Endometrial microvascular endothelial cells (primary cell): ENCODE measurements around the gene CBR3. TPM values are rescaled to one million over a fixed set of nuclear protein-coding genes. Genes with fewer than 3 reads are reported as not detected.
"Not testable (repeated sequence)": the region's sequence is repeated elsewhere in the genome, so short reads cannot be mapped to it uniquely, and the experiment has no call there.

Source experiments
- in situ Hi-C: cut with HindIII; loops from 2 replicates; pipeline ENCODE4 v1.10.0; 2017; ENCODE audit warnings: low sequenced_read_pairs, low pct_unique_long_range_greater_than_20kb; ENCODE audit errors: inconsistent ontology term
- total RNA-seq: library from RNA; depleted of rRNA; stranded (reverse); fragments of >200 nt; gene quantifications from one replicate; pipeline ENCODE4 v1.2.3, GENCODE V29; 2015; ENCODE audit errors: inconsistent ontology term

The CBR3 gene
- 17.3 TPM for total RNA-seq

- in situ Hi-C loops: no loop called here
These were observed at the start of gene CBR3 for GRCh38 chr21:36134803-36135390. CBR3 (plus strand) TSS chr21:36135079; CDS start chr21:36135193, 114 bp downstream.

GRCh38 chr21:36087362-36088138 is 47.3 kb upstream of the CBR3 start:
- in situ Hi-C loops: no loop called here

- in situ Hi-C loops: no loop called here
These were observed 44.9 kb upstream of the CBR3 start for GRCh38 chr21:36089946-36090345.

- in situ Hi-C loops: no loop called here
These were observed 42.2 kb upstream of the CBR3 start for GRCh38 chr21:36092681-36093080.

GRCh38 chr21:36093512-36093911 is 41.4 kb upstream of the CBR3 start:
- in situ Hi-C loops: no loop called here

- in situ Hi-C loops: no loop called here
These were observed 38.2 kb upstream of the CBR3 start for GRCh38 chr21:36096398-36097290.

- in situ Hi-C loops: no loop called here
These were observed 37.3 kb upstream of the CBR3 start for GRCh38 chr21:36097427-36098181.

GRCh38 chr21:36098182-36098532 is 36.7 kb upstream of the CBR3 start:
- in situ Hi-C loops: no loop called here

GRCh38 chr21:36099000-36099399 is 35.9 kb upstream of the CBR3 start:
- in situ Hi-C loops: no loop called here

GRCh38 chr21:36099695-36100211 is 35.1 kb upstream of the CBR3 start:
- in situ Hi-C loops: not testable (repeated sequence)

GRCh38 chr21:36100971-36101641 is 33.8 kb upstream of the CBR3 start:
- in situ Hi-C loops: no loop called here

- in situ Hi-C loops: no loop called here
These were observed 31.4 kb upstream of the CBR3 start for GRCh38 chr21:36103434-36103833.

- in situ Hi-C loops: no loop called here
These were observed 30.3 kb upstream of the CBR3 start for GRCh38 chr21:36104317-36105300.

GRCh38 chr21:36105327-36105842 is 29.5 kb upstream of the CBR3 start:
- in situ Hi-C loops: no loop called here

GRCh38 chr21:36109868-36110267 is 25.0 kb upstream of the CBR3 start:
- in situ Hi-C loops: no loop called here

- in situ Hi-C loops: no loop called here
These were observed 23.6 kb upstream of the CBR3 start for GRCh38 chr21:36111238-36111637.
